ENCODE measurements around the gene HOXC4. TPM values are rescaled to one million over a fixed set of nuclear protein-coding genes. Genes with fewer than 3 reads are reported as not detected.

The HOXC4 gene
- total RNA-seq, 6 donors from 2014 or later, result 0.40 to 1.0 (median 0.59) TPM; not detected in 3

DNA sequence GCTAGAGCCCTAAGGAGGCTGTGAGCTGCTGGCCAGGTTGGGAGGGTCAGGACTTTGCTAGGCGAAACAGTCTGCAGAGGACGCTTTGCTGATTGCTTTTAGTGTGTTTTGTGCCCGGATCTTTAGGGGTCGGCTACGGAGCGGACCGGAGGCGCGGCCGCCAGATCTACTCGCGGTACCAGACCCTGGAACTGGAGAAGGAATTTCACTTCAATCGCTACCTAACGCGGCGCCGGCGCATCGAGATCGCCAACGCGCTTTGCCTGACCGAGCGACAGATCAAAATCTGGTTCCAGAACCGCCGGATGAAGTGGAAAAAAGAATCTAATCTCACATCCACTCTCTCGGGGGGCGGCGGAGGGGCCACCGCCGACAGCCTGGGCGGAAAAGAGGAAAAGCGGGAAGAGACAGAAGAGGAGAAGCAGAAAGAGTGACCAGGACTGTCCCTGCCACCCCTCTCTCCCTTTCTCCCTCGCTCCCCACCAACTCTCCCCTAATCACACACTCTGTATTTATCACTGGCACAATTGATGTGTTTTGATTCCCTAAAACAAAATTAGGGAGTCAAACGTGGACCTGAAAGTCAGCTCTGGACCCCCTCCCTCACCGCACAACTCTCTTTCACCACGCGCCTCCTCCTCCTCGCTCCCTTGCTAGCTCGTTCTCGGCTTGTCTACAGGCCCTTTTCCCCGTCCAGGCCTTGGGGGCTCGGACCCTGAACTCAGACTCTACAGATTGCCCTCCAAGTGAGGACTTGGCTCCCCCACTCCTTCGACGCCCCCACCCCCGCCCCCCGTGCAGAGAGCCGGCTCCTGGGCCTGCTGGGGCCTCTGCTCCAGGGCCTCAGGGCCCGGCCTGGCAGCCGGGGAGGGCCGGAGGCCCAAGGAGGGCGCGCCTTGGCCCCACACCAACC, 23.9 kb upstream of the HOXC4 start:
- WGBS, 2 donors, result 23 to 24% methylated on average over 25 to 51 of the region's 53 CpGs

DNA sequence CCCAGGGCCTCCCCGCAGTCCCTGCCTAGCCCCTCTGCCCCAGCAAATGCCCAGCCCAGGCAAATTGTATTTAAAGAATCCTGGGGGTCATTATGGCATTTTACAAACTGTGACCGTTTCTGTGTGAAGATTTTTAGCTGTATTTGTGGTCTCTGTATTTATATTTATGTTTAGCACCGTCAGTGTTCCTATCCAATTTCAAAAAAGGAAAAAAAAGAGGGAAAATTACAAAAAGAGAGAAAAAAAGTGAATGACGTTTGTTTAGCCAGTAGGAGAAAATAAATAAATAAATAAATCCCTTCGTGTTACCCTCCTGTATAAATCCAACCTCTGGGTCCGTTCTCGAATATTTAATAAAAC, 23.2 kb upstream of the HOXC4 start:
- Histone ChIP-seq H3K4me1 (peaks cover 12 to 36% (median 12%) of the 10 kb centered on the region in 4 donors), H3K27ac (no peak overlapping the region), H3K27me3 (peaks cover 2 to 98% (median 48%) of the 10 kb centered on the region in 4 donors), H3K36me3 (no peaks in the 10 kb centered on the region), H3K9me3 (peaks cover 0 to 10% (median 7%) of the 10 kb centered on the region in 4 donors), H3K4me3 (no peak overlapping the region)
- 29 to 32% methylated on average over 7 of the region's 7 CpGs for WGBS, 2 donors
- TF ChIP-seq POLR2AphosphoS5 (IDR thresholded peaks at IDR 0.05), result no peak
- TF ChIP-seq POLR2A (IDR thresholded peaks at IDR 0.05), result no peak
- no peak for TF ChIP-seq EP300 (IDR thresholded peaks at IDR 0.05)
- TF ChIP-seq, protein P1, sequence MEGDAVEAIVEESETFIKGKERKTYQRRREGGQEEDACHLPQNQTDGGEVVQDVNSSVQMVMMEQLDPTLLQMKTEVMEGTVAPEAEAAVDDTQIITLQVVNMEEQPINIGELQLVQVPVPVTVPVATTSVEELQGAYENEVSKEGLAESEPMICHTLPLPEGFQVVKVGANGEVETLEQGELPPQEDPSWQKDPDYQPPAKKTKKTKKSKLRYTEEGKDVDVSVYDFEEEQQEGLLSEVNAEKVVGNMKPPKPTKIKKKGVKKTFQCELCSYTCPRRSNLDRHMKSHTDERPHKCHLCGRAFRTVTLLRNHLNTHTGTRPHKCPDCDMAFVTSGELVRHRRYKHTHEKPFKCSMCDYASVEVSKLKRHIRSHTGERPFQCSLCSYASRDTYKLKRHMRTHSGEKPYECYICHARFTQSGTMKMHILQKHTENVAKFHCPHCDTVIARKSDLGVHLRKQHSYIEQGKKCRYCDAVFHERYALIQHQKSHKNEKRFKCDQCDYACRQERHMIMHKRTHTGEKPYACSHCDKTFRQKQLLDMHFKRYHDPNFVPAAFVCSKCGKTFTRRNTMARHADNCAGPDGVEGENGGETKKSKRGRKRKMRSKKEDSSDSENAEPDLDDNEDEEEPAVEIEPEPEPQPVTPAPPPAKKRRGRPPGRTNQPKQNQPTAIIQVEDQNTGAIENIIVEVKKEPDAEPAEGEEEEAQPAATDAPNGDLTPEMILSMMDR (IDR thresholded peaks at IDR 0.05), result no peak
- DNase-seq, result no peak
- ATAC-seq (ENCODE audit: low FRiP score in 2 of 2), result no peak

More for the DNA sequence above, 23.9 kb upstream of the HOXC4 start:
- ATAC-seq (ENCODE audit: low FRiP score in 2 of 2), result no peak
- no peak overlapping the region for H3K4me3 ChIP-seq
- TF ChIP-seq EP300 (IDR thresholded peaks at IDR 0.05) (no peak), POLR2AphosphoS5 (IDR thresholded peaks at IDR 0.05) (no peak), POLR2A (IDR thresholded peaks at IDR 0.05) (no peak)
- TF ChIP-seq, protein P1 (IDR thresholded peaks at IDR 0.05), result no peak
- DNase-seq, result peak in 1 of 2 donors; percentile 83
- H3K4me1 ChIP-seq, result peaks cover 12 to 36% (median 12%) of the 10 kb centered on the region in 4 donors
- H3K9me3 ChIP-seq, result peaks cover 0 to 10% (median 7%) of the 10 kb centered on the region in 4 donors
- no peaks in the 10 kb centered on the region for H3K36me3 ChIP-seq
- no peak overlapping the region for H3K27ac ChIP-seq
- H3K27me3 ChIP-seq, result peaks cover 2 to 93% (median 47%) of the 10 kb centered on the region in 4 donors

DNA sequence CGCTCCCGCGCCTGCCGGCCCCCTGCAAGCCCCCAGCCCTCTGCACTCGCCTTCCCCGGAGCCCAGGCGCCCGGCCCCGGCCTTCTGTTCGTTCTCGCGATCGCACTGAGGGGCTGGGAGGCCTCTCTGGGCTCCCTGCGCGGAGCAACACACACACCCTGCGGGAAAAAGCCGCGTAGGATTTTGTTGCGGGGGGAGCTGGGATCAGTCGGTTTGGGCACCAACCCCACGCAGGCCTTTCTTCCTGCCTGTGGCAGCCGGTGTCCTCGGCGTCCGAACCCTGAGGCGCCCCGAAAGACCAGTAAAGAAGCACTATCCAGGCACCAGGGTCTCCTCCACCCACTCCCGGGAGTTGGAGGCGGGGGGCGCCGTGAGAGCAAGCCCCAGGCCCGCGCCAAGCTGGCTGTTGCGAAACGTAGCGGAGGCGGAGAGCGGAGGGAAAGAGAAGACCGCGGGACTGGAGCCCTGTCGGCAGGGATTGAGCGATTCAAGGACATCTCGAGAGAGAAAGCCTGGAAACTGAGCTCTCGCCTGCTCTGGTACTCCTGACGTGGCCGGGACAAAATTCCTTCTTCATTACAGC, 22.7 kb upstream of the HOXC4 start:
- DNase-seq, result peak in 1 of 2 donors; percentile 84
- H3K4me1 ChIP-seq, result peaks cover 12 to 36% (median 12%) of the 10 kb centered on the region in 4 donors
- H3K27me3 ChIP-seq, result peaks cover 2 to 98% (median 47%) of the 10 kb centered on the region in 4 donors
- no peak overlapping the region for H3K27ac ChIP-seq
- peaks cover 0 to 10% (median 7%) of the 10 kb centered on the region in 4 donors for H3K9me3 ChIP-seq
- TF ChIP-seq POLR2A (IDR thresholded peaks at IDR 0.05), result no peak
- H3K4me3 ChIP-seq, result no peak overlapping the region
- no peaks in the 10 kb centered on the region for H3K36me3 ChIP-seq
- ATAC-seq (ENCODE audit: low FRiP score in 2 of 2), result peak in 1 of 2 donors; percentile 52
- WGBS, 2 donors, result 6 to 10% methylated on average over 10 to 43 of the region's 46 CpGs

DNA sequence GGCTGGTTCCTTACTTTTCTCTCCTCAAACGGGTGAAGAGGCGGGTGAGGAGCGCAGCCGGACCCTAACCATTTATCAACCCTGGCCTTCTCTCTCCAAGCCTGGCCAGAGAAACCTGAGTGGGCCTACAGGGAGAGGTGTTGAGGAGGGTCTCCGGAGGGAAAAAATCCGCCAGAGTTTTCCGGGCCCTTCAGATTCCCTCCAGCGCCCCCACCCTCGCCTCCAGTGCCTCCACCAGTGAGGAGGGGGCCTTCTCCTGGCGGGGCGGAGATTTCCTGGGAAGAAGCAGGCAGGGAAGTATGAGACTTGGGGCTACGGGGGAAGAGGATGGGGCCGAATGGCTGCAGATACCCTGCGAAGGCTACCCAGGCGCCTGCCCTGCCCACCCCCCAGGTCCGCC, 22.2 kb upstream of the HOXC4 start:
- no peak for ATAC-seq (ENCODE audit: low FRiP score in 2 of 2)
- TF ChIP-seq, protein P1 (IDR thresholded peaks at IDR 0.05), result no peak
- TF ChIP-seq POLR2AphosphoS5 (IDR thresholded peaks at IDR 0.05), result no peak
- no peak for TF ChIP-seq POLR2A (IDR thresholded peaks at IDR 0.05)
- no peak for TF ChIP-seq EP300 (IDR thresholded peaks at IDR 0.05)
- 26 to 33% methylated on average over 16 of the region's 16 CpGs for WGBS, 2 donors
- Histone ChIP-seq H3K36me3 (no peaks in the 10 kb centered on the region), H3K4me1 (peaks cover 12 to 36% (median 12%) of the 10 kb centered on the region in 4 donors), H3K9me3 (peaks cover 0 to 10% (median 7%) of the 10 kb centered on the region in 4 donors), H3K27ac (no peak overlapping the region), H3K4me3 (no peak overlapping the region), H3K27me3 (peaks cover 2 to 98% (median 46%) of the 10 kb centered on the region in 4 donors)
- peak in 1 of 2 donors; percentile 47 for DNase-seq

DNA sequence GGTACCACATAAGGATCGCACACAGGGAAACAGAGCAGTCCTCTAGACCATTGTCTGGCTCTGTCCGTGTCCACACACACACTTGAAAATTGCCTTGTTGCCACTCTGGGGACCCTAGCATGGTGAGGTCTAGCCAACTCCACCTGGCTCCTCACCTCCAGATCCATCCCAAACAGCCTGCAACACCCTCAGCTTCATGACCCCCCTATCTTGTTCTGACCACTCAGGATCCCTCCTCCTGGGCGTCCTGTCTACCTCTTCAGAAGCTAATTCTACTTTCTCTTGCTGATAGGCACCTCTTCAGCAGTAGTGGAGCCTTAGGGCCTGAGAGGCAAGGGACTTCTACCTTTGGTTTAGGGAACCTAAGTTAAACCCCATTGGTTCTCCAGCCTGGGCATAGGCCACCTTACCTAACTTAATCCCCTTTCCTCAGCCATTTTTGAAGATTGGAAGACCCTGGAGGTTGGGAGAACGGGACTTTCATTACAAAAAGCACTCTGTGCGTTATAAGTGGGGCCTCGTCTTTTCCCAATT, 21.5 kb upstream of the HOXC4 start:
- Histone ChIP-seq H3K36me3 (no peaks in the 10 kb centered on the region), H3K4me1 (peaks cover 12 to 36% (median 12%) of the 10 kb centered on the region in 4 donors), H3K27ac (no peak overlapping the region), H3K4me3 (no peak overlapping the region), H3K27me3 (peaks cover 0 to 92% (median 45%) of the 10 kb centered on the region in 4 donors), H3K9me3 (peaks cover 0 to 10% (median 7%) of the 10 kb centered on the region in 4 donors)
- TF ChIP-seq POLR2AphosphoS5 (IDR thresholded peaks at IDR 0.05), result no peak
- TF ChIP-seq EP300 (IDR thresholded peaks at IDR 0.05), result no peak
- TF ChIP-seq, protein P1 (IDR thresholded peaks at IDR 0.05), result no peak
- TF ChIP-seq POLR2A (IDR thresholded peaks at IDR 0.05), result no peak
- DNase-seq, result no peak
- 30 to 32% methylated on average over 6 of the region's 6 CpGs for WGBS, 2 donors
- no peak for ATAC-seq (ENCODE audit: low FRiP score in 2 of 2)
